Iris pigment epithelial cell (primary cell): ENCODE measurements around the gene FGF10.

Source experiments
- DNase-seq: peaks from one replicate; pipeline ENCODE4 v3.0.0-alpha.2; 2011; ENCODE audit warnings: low read depth

The FGF10 gene

GRCh38 chr5:44257221-44257620 lies 132.0 kb downstream of the FGF10 start:
- DNase-seq = no peak
